DND-41 (cell line): Measurements from ENCODE around the gene B4GALT1.

ENCODE experiments used
- CTCF ChIP-seq: IDR thresholded peaks from 2 replicates; pipeline ENCODE4 v1.5.1; 2012; ENCODE audit warnings: borderline replicate concordance, low read length, moderate library complexity, mild to moderate bottlenecking; ENCODE audit not compliant: poor library complexity, severe bottlenecking; ENCODE audit errors: extremely low read depth
- EZH2 ChIP-seq: IDR thresholded peaks from 3 replicates; pipeline ENCODE4 v1.6.1; 2012; ENCODE audit warnings: borderline replicate concordance, low read depth, mild to moderate bottlenecking, moderate library complexity, low read length, inconsistent platforms; ENCODE audit not compliant: severe bottlenecking

GRCh38 chr9:33192493-33193255 lies 25.5 kb upstream of the B4GALT1 start:
- TF ChIP-seq CTCF (no peak), EZH2 (no peak)
